HEK293 (cell line): ENCODE data around the gene CLDN3.

Experiments
- CTCF ChIA-PET: fragments of 350-600 bp; formaldehyde crosslinking; extraction: SDS; loops from one replicate; lab custom pipeline; 2021; ENCODE audit warnings: antibody characterized with exemption; lab: Yijun Ruan, JAX
- POLR2A ChIA-PET: fragments of 300-600 bp; formaldehyde crosslinking; extraction: SDS; loops from one replicate; lab custom pipeline; 2020; ENCODE audit warnings: antibody characterized with exemption, inconsistent platforms; lab: Yijun Ruan, JAX
- H3K27ac ChIP-seq: fragments of 200-500 bp; sonication (Bioruptor generic); 2 replicates; pipeline ENCODE4 v1.5.1; 2014; ENCODE audit warnings: low read depth, low read length, control low read depth, inconsistent platforms; ENCODE audit errors: extremely low read depth
- H3K36me3 ChIP-seq, 2 experiments: fragments of 200-500 bp in 1 of 2; sonication (Bioruptor generic) in 1 of 2; 1 replicate in 1 of 2; 2 replicates in 1 of 2; pipeline ENCODE4 v1.5.1; 2014 to 2017; ENCODE audit warnings: inconsistent platforms in 2 of 2, low read length in 2 of 2; ENCODE audit not compliant: control insufficient read depth in 2 of 2, insufficient read depth in 1 of 2
- H3K4me1 ChIP-seq: fragments of 200-500 bp; sonication (Bioruptor generic); 2 replicates; pipeline ENCODE4 v1.5.1; 2014; ENCODE audit warnings: mild to moderate bottlenecking, low read length, inconsistent platforms; ENCODE audit not compliant: control insufficient read depth, insufficient read depth
- H3K4me3 ChIP-seq: 2 replicates; pipeline ENCODE4 v1.5.1; 2011; ENCODE audit warnings: low read depth, mild to moderate bottlenecking, control low read depth, low read length, moderate library complexity
- H3K9me3 ChIP-seq: fragments of 200-500 bp; sonication (Bioruptor generic); 2 replicates; pipeline ENCODE4 v1.5.1; 2014; ENCODE audit warnings: low read depth, low read length, inconsistent platforms; ENCODE audit not compliant: control insufficient read depth, insufficient read depth
- BCL11B ChIP-seq: fragments of 450-650 bp; formaldehyde crosslinking; IDR thresholded peaks from 2 replicates; pipeline ENCODE4 v1.5.1; 2016; ENCODE audit warnings: low read depth, missing biosample characterization, missing genetic modification characterization
- GFI1B ChIP-seq: fragments of 450-650 bp; formaldehyde crosslinking; IDR thresholded peaks from 2 replicates; pipeline ENCODE4 v1.5.1; 2016; ENCODE audit warnings: missing biosample characterization, missing genetic modification characterization
- PATZ1 ChIP-seq: fragments of 450-650 bp; formaldehyde crosslinking; IDR thresholded peaks from 2 replicates; pipeline ENCODE4 v1.5.1; 2016; ENCODE audit warnings: missing biosample characterization, missing genetic modification characterization
- PBX3 ChIP-seq: sonication (generic); formaldehyde crosslinking; IDR thresholded peaks from 2 replicates; pipeline ENCODE4 v1.8.1; 2022; ENCODE audit warnings: mild to moderate bottlenecking, moderate library complexity, missing genetic modification reagents
- REPIN1 ChIP-seq: fragments of 450-650 bp; formaldehyde crosslinking; IDR thresholded peaks from 2 replicates; pipeline ENCODE4 v1.5.1; 2017; ENCODE audit warnings: missing biosample characterization, missing genetic modification characterization, low read depth
- SCRT2 ChIP-seq: fragments of 450-650 bp; formaldehyde crosslinking; IDR thresholded peaks from 2 replicates; pipeline ENCODE4 v1.5.1; 2016; ENCODE audit warnings: missing biosample characterization, missing genetic modification characterization
- ZNF138 ChIP-seq: fragments of 450-650 bp; formaldehyde crosslinking; IDR thresholded peaks from 2 replicates; pipeline ENCODE4 v1.5.1; 2016; ENCODE audit warnings: missing biosample characterization, missing genetic modification characterization, borderline replicate concordance
- ZNF19 ChIP-seq: fragments of 450-650 bp; formaldehyde crosslinking; IDR thresholded peaks from 2 replicates; pipeline ENCODE4; 2016; ENCODE audit warnings: missing biosample characterization, missing genetic modification characterization, low read depth
- ZNF423 ChIP-seq: fragments of 450-650 bp; formaldehyde crosslinking; IDR thresholded peaks from 2 replicates; pipeline ENCODE4 v1.5.1; 2016; ENCODE audit warnings: missing biosample characterization, missing genetic modification characterization
- ZNF544 ChIP-seq: fragments of 450-650 bp; formaldehyde crosslinking; IDR thresholded peaks from 2 replicates; pipeline ENCODE4 v1.5.0; 2017; ENCODE audit warnings: missing biosample characterization, missing genetic modification characterization
- ZNF791 ChIP-seq: fragments of 450-650 bp; formaldehyde crosslinking; IDR thresholded peaks from 2 replicates; pipeline ENCODE4 v1.5.1; 2016; ENCODE audit warnings: missing biosample characterization, missing genetic modification characterization
- TF ChIP-seq, protein P1 (sequence below): fragments of 450-650 bp; IDR thresholded peaks from 2 replicates; pipeline ENCODE4 v1.5.1; 2018; ENCODE audit warnings: missing biosample characterization, missing genetic modification characterization
- TF ChIP-seq, protein P2 (sequence below): fragments of 450-650 bp; formaldehyde crosslinking; IDR thresholded peaks from 2 replicates; pipeline ENCODE4 v1.5.1; 2017; ENCODE audit warnings: missing biosample characterization, missing genetic modification characterization

CLDN3 gene

GRCh38 chr7:73769481-73770001 is 529 bp downstream of the CLDN3 start (continued):
- no peak for TF ChIP-seq PATZ1 (tag by site-specific recombination)

DNA sequence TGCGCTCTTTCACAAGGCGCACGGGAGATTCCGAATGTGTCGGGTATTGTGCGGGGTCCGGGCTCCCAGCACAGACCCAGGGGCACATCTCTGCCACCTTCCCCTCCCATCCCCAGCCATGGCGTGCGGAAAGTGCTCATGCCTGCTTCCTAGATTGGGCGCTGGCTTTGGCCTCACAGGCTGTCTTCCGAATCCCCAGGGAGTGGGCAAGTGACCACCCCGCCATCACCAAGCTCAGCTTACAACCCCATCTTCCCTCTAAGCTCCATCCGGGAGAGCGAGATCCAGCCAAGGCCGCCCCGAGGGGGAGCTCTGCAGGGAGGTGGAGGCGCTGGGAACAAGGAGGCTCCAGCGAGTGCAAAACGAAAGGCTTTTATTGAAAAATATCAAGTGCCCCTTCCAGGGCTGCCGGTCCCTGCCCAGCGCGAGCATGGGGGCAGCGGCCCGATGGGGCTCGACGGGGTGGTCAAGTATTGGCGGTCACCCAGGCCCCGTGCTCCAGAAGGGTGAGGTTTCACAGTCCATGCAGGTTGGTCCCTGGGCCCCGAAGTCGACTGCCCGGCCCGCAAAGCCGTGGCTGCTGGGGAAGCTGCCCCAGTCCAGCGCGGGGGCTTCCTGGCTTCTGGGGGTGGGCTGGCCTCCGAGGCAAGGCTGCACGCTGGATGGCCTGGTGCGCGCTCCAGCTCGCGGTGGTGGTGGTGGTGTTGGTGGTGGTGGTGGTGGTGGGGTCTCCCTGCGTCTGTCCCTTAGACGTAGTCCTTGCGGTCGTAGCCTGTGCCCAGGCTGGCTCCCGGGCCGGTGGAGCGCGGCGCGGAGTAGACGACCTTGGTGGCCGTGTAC is 1.2 kb downstream of the CLDN3 start:
- Histone ChIP-seq H3K9me3 (no peaks in the 10 kb centered on the region), H3K4me3 (no peak overlapping the region), H3K27ac (no peak overlapping the region), H3K4me1 (no peaks in the 10 kb centered on the region), H3K36me3 (no peaks in the 10 kb centered on the region)
- ChIA-PET CTCF (no interaction called here), POLR2A (no interaction called here)
- TF ChIP-seq GFI1B (tag by site-specific recombination) (no peak), REPIN1 (tag by site-specific recombination) (no peak), ZNF138 (tag by site-specific recombination) (no peak), PBX3 (CRISPR knock-in tag) (no peak), SCRT2 (tag by site-specific recombination) (no peak), ZNF791 (tag by site-specific recombination) (no peak), BCL11B (no peak), ZNF544 (no peak), ZNF423 (tag by site-specific recombination) (no peak)
- TF ChIP-seq, protein P1, sequence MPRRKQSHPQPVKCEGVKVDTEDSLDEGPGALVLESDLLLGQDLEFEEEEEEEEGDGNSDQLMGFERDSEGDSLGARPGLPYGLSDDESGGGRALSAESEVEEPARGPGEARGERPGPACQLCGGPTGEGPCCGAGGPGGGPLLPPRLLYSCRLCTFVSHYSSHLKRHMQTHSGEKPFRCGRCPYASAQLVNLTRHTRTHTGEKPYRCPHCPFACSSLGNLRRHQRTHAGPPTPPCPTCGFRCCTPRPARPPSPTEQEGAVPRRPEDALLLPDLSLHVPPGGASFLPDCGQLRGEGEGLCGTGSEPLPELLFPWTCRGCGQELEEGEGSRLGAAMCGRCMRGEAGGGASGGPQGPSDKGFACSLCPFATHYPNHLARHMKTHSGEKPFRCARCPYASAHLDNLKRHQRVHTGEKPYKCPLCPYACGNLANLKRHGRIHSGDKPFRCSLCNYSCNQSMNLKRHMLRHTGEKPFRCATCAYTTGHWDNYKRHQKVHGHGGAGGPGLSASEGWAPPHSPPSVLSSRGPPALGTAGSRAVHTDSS: no peak

GRCh38 chr7:73766556-73767229 is 3.4 kb downstream of the CLDN3 start:
- CTCF ChIA-PET: interaction anchor here (0.8 kb wide), 1 partner anchor 31 kb away, joined by 3 read pairs; no protein-coding TSS in a partner anchor
- H3K27ac ChIP-seq: no peak overlapping the region

More at GRCh38 chr7:73766556-73767229, 3.4 kb downstream of the CLDN3 start:
- H3K9me3 ChIP-seq: no peaks in the 10 kb centered on the region
- H3K4me3 ChIP-seq: no peak overlapping the region
- TF ChIP-seq ZNF19 (tag by site-specific recombination): no peak
- TF ChIP-seq, protein P2, sequence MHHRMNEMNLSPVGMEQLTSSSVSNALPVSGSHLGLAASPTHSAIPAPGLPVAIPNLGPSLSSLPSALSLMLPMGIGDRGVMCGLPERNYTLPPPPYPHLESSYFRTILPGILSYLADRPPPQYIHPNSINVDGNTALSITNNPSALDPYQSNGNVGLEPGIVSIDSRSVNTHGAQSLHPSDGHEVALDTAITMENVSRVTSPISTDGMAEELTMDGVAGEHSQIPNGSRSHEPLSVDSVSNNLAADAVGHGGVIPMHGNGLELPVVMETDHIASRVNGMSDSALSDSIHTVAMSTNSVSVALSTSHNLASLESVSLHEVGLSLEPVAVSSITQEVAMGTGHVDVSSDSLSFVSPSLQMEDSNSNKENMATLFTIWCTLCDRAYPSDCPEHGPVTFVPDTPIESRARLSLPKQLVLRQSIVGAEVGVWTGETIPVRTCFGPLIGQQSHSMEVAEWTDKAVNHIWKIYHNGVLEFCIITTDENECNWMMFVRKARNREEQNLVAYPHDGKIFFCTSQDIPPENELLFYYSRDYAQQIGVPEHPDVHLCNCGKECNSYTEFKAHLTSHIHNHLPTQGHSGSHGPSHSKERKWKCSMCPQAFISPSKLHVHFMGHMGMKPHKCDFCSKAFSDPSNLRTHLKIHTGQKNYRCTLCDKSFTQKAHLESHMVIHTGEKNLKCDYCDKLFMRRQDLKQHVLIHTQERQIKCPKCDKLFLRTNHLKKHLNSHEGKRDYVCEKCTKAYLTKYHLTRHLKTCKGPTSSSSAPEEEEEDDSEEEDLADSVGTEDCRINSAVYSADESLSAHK (tag by site-specific recombination): peak; percentile 86
- H3K36me3 ChIP-seq: no peaks in the 10 kb centered on the region
- no peaks in the 10 kb centered on the region for H3K4me1 ChIP-seq
- POLR2A ChIA-PET: no interaction called here
